H1 (cell line): ENCODE data around the gene HS6ST3. TPM values are rescaled to one million over a fixed set of nuclear protein-coding genes. Genes with fewer than 3 reads are reported as not detected.

Source experiments
- CTCF ChIA-PET: fragments of 300-600 bp; sonication (Branson Sonifier 250); formaldehyde crosslinking; loops from one replicate; lab custom pipeline; 2021; ENCODE audit not compliant: partially characterized antibody; lab: Charles Lee
- POLR2A ChIA-PET: fragments of 300-600 bp; sonication (Branson Sonifier 250); formaldehyde crosslinking; loops from one replicate; lab custom pipeline; 2021; ENCODE audit warnings: inconsistent platforms; ENCODE audit not compliant: partially characterized antibody; lab: Charles Lee
- DNase-seq, 2 experiments: peaks; one replicate each; pipeline versions ENCODE4 v3.0.0 to v3.0.0-alpha.2; 2010 to 2022; ENCODE audit warnings: low spot score in 2 of 2, low read depth in 1 of 2, mixed read lengths in 1 of 2
- FAIRE-seq: peaks from 2 replicates; lab custom pipeline; 2011; peaks lifted over from hg19 to GRCh38; lab: Jason Lieb, UNC
- H2AFZ ChIP-seq: 2 replicates; pipeline ENCODE4 v1.8.1; 2012; ENCODE audit warnings: low read length, inconsistent platforms
- H2AK5ac ChIP-seq: 2 replicates; pipeline ENCODE4 v1.6.1; 2013; ENCODE audit warnings: low read depth, low read length
- H2BK120ac ChIP-seq: replicated peaks from 2 replicates; pipeline ENCODE3; 2013; ENCODE audit warnings: low read depth, low read length, inconsistent platforms
- H2BK12ac ChIP-seq: 2 replicates; pipeline ENCODE4 v1.6.1; 2013; ENCODE audit warnings: low read depth, low read length
- H2BK15ac ChIP-seq: 2 replicates; pipeline ENCODE4 v1.6.1; 2013; ENCODE audit warnings: low read length
- H2BK20ac ChIP-seq: 2 replicates; pipeline ENCODE4 v1.6.1; 2013; ENCODE audit warnings: low read length
- H2BK5ac ChIP-seq: 2 replicates; pipeline ENCODE4 v1.6.1; 2013; ENCODE audit warnings: low read depth, low read length
- H3K14ac ChIP-seq: 2 replicates; pipeline ENCODE4 v1.6.1; 2013; ENCODE audit warnings: inconsistent platforms; ENCODE audit not compliant: insufficient read length
- H3K18ac ChIP-seq: 2 replicates; pipeline ENCODE4 v1.6.1; 2013; ENCODE audit warnings: low read length; ENCODE audit errors: extremely low read depth
- H3K23ac ChIP-seq: 2 replicates; pipeline ENCODE4 v1.6.1; 2013; ENCODE audit warnings: inconsistent platforms; ENCODE audit not compliant: insufficient read length
- H3K23me2 ChIP-seq: 2 replicates; pipeline ENCODE4 v1.6.1; 2013; ENCODE audit warnings: low read depth, low read length
- H3K27ac ChIP-seq: 2 replicates; pipeline ENCODE4 v1.6.1; 2011; ENCODE audit warnings: low read depth, low read length, inconsistent platforms
- H3K27me3 ChIP-seq, 4 experiments: replicated peaks in 1 of 4; 1 replicate in 1 of 4; 2 replicates in 3 of 4; pipeline versions ENCODE4 v1.6.1 to v1.8.1; 2011 to 2013; ENCODE audit warnings: low read length in 3 of 4, mild to moderate bottlenecking in 3 of 4, inconsistent platforms in 2 of 4, mixed read lengths in 2 of 4, moderate library complexity in 1 of 4; ENCODE audit not compliant: control insufficient read depth in 3 of 4, insufficient read depth in 3 of 4; ENCODE audit errors: extremely low read depth in 1 of 4
- H3K36me3 ChIP-seq, 4 experiments: 2 replicates each; pipeline versions ENCODE4 v1.6.1 to v1.8.1; 2011 to 2013; ENCODE audit warnings: mild to moderate bottlenecking in 4 of 4, low read length in 3 of 4, moderate library complexity in 2 of 4, control low read depth in 1 of 4, inconsistent platforms in 1 of 4; ENCODE audit not compliant: insufficient read depth in 4 of 4, control insufficient read depth in 2 of 4
- H3K4ac ChIP-seq: replicated peaks from 2 replicates; pipeline ENCODE3; 2013; ENCODE audit warnings: low read length, low read depth, mixed read lengths, inconsistent platforms; ENCODE audit not compliant: insufficient read length
- H3K4me1 ChIP-seq, 4 experiments: replicated peaks in 1 of 4; 1 replicate in 1 of 4; 2 replicates in 3 of 4; pipeline versions ENCODE4 v1.6.1 to v1.8.1; 2011 to 2013; ENCODE audit warnings: low read length in 3 of 4, inconsistent platforms in 2 of 4, mixed read lengths in 1 of 4; ENCODE audit not compliant: insufficient read depth in 4 of 4, control insufficient read depth in 3 of 4
- H3K4me2 ChIP-seq, 2 experiments: 2 replicates each; pipeline versions ENCODE4 v1.6.1 to v1.8.1; 2011 to 2013; ENCODE audit warnings: low read depth in 2 of 2, low read length in 2 of 2, control low read depth in 1 of 2, inconsistent platforms in 1 of 2, mild to moderate bottlenecking in 1 of 2; ENCODE audit not compliant: insufficient read depth in 1 of 2
- H3K4me3 ChIP-seq, 4 experiments: fragments of 200-600, 300-600 bp in 1 of 4; sonication (generic), shearing (Covaris generic), sonication (Bioruptor Twin) in 1 of 4; 2 replicates each; pipeline versions ENCODE4 v1.5.1 to v1.8.1; 2011 to 2016; ENCODE audit warnings: low read length in 4 of 4, low read depth in 3 of 4, control low read depth in 2 of 4, inconsistent platforms in 2 of 4, mild to moderate bottlenecking in 2 of 4, mixed read lengths in 1 of 4, moderate library complexity in 1 of 4; ENCODE audit not compliant: insufficient read depth in 2 of 4; ENCODE audit errors: extremely low read depth in 1 of 4
- H3K56ac ChIP-seq: replicated peaks from 2 replicates; pipeline ENCODE3; 2013; ENCODE audit warnings: low read depth, mild to moderate bottlenecking, mixed read lengths, low read length, inconsistent platforms; ENCODE audit not compliant: insufficient read length
- H3K79me1 ChIP-seq: 2 replicates; pipeline ENCODE4 v1.6.1; 2013; ENCODE audit warnings: low read depth, low read length, control low read depth
- H3K79me2 ChIP-seq, 2 experiments: 2 replicates each; pipeline versions ENCODE4 v1.6.1 to v1.8.1; 2012 to 2013; ENCODE audit warnings: low read length in 2 of 2, mild to moderate bottlenecking in 2 of 2, inconsistent platforms in 1 of 2; ENCODE audit not compliant: insufficient read depth in 2 of 2, control insufficient read depth in 1 of 2
- H3K9ac ChIP-seq, 4 experiments: replicated peaks in 1 of 4; 1 replicate in 1 of 4; 2 replicates in 3 of 4; pipeline versions ENCODE4 v1.6.1 to v1.8.1; 2011 to 2013; ENCODE audit warnings: low read depth in 3 of 4, low read length in 3 of 4, control low read depth in 2 of 4, mild to moderate bottlenecking in 2 of 4, moderate library complexity in 2 of 4, inconsistent platforms in 1 of 4; ENCODE audit errors: extremely low read depth in 1 of 4
- H3K9me3 ChIP-seq, 2 experiments: 2 replicates each; pipeline versions ENCODE4 v1.6.1 to v1.8.1; 2012 to 2013; ENCODE audit warnings: mild to moderate bottlenecking in 2 of 2, moderate library complexity in 2 of 2, control low read depth in 1 of 2, inconsistent platforms in 1 of 2, low read depth in 1 of 2, low read length in 1 of 2, mixed read lengths in 1 of 2; ENCODE audit not compliant: insufficient read depth in 2 of 2
- H4K20me1 ChIP-seq, 2 experiments: replicated peaks in 1 of 2; 2 replicates each; pipeline versions ENCODE3 to v1.8.1; 2011 to 2013; ENCODE audit warnings: inconsistent platforms in 2 of 2, low read length in 2 of 2, mild to moderate bottlenecking in 1 of 2; ENCODE audit not compliant: insufficient read depth in 2 of 2, control insufficient read depth in 1 of 2
- H4K5ac ChIP-seq: 2 replicates; pipeline ENCODE4 v1.6.1; 2013; ENCODE audit warnings: low read length, low read depth, mixed read lengths, inconsistent platforms; ENCODE audit not compliant: insufficient read length
- H4K8ac ChIP-seq: 2 replicates; pipeline ENCODE4 v1.8.0; 2013; ENCODE audit warnings: mild to moderate bottlenecking, moderate library complexity, low read length, inconsistent platforms; ENCODE audit not compliant: insufficient read depth; ENCODE audit errors: extremely low read depth
- H4K91ac ChIP-seq: replicated peaks from 2 replicates; pipeline ENCODE3; 2013; ENCODE audit warnings: low read length, mixed read lengths, inconsistent platforms; ENCODE audit not compliant: insufficient read length
- MAFK ChIP-seq: IDR thresholded peaks from 2 replicates; pipeline ENCODE4 v1.6.1; 2012; ENCODE audit warnings: low read depth, mild to moderate bottlenecking, improper control_type of control experiment, low read length
- TAF1 ChIP-seq: IDR thresholded peaks from 2 replicates; pipeline ENCODE4 v1.6.1; 2011; ENCODE audit warnings: mild to moderate bottlenecking, low read depth, low read length
- WGBS, 2 experiments: shearing (Covaris generic) in 1 of 2; methylation state at CpG; one replicate each; pipeline versions ENCODE4 v1.1.6 to v1.1.7; 2013 to 2015; ENCODE audit warnings: low lambda C conversion rate in 2 of 2, mixed read lengths in 2 of 2, inconsistent platforms in 1 of 2, low coverage in 1 of 2, missing lambda C conversion rate in 1 of 2; ENCODE audit not compliant: insufficient replicate concordance in 2 of 2, insufficient coverage in 1 of 2, insufficient read length in 1 of 2; ENCODE audit errors: extremely low coverage in 1 of 2, missing lambda C conversion rate in 1 of 2; 5-methylcytosine and 5-hydroxymethylcytosine counted together
- polyA plus RNA-seq, 7 experiments: library from polyadenylated mRNA; depleted of rRNA in 3 of 7; stranded (reverse) in 5 of 7; unstranded in 2 of 7; fragments of >200 nt in 5 of 7; fragments of 200-250 nt in 2 of 7; gene quantifications; 1 replicate in 5 of 7; 2 replicates in 1 of 7; 4 replicates in 1 of 7; pipeline versions ENCODE4 v1.2.1 to v1.2.3, GENCODE V29; 2011 to 2013; ENCODE audit warnings: missing spikeins in 2 of 7, mixed read lengths in 2 of 7
- total RNA-seq: library from RNA; stranded (reverse); fragmentation: NEBNext Ultra II Directional; extraction: Animal tissue kit (Norgen Biotek cat#: 25700); gene quantifications from 2 replicates; pipeline ENCODE4 v1.2.1, GENCODE V29; 2021

HS6ST3 gene
- total and polyA plus RNA-seq, 2 of the 8 experiments (the other 6 are each of a cell fraction or from before 2014, with no cell fraction given), result 0.45 to 1.2 TPM

GRCh38 chr13:96819375-96819774, 729.5 kb downstream of the HS6ST3 start:
- Histone ChIP-seq H2AFZ (no peak overlapping the region), H2BK20ac (no peak overlapping the region), H3K56ac (no peak overlapping the region), H2BK12ac (no peak overlapping the region), H4K8ac (no peak overlapping the region), H3K14ac (no peak overlapping the region), H2BK5ac (no peak overlapping the region), H3K36me3 (no peaks in the 10 kb centered on the region), H3K79me1 (no peaks in the 10 kb centered on the region), H4K5ac (no peak overlapping the region), H3K27me3 (no peaks in the 10 kb centered on the region), H3K23ac (no peak overlapping the region), H3K4me2 (no peak overlapping the region), H3K4me3 (no peak overlapping the region), H3K9ac (no peak overlapping the region), H4K91ac (no peak overlapping the region), H2BK15ac (no peak overlapping the region), H3K9me3 (no peaks in the 10 kb centered on the region), H4K20me1 (no peaks in the 10 kb centered on the region), H3K4me1 (peaks cover 0 to 8% (median 4%) of the 10 kb centered on the region in 4 experiments; a peak in 2 of 7 replicates), H3K23me2 (no peaks in the 10 kb centered on the region), H3K18ac (no peak overlapping the region), H3K27ac (no peak overlapping the region), H2BK120ac (no peak overlapping the region), H2AK5ac (no peak overlapping the region), H3K4ac (no peak overlapping the region), H3K79me2 (no peaks in the 10 kb centered on the region)
- no peak for TF ChIP-seq TAF1
- TF ChIP-seq MAFK, result peak; percentile 11; the same call in 1 of the 2 replicates
- ChIA-PET CTCF (interaction anchor here (0.8 to 3.4 kb wide), 8 partner anchors 14 to 799 kb away, joined by 3 to 36 read pairs (median 4); no protein-coding TSS in a partner anchor), POLR2A (no interaction called here)
- WGBS, 2 experiments, result 93% methylated on average over 5 of the region's 5 CpGs; no CpG with 5 or more reads in 1 of the 2 experiments
- no peak for FAIRE-seq
- no peak for DNase-seq
